ENCODE measurements around the gene USP11. TPM values are rescaled to one million over a fixed set of nuclear protein-coding genes. Genes with fewer than 3 reads are reported as not detected.

USP11 gene
- total and polyA plus RNA-seq, 2 of the 8 experiments (the other 6 are each of a cell fraction or from before 2014, with no cell fraction given): 40.9 to 84.0 TPM

DNA sequence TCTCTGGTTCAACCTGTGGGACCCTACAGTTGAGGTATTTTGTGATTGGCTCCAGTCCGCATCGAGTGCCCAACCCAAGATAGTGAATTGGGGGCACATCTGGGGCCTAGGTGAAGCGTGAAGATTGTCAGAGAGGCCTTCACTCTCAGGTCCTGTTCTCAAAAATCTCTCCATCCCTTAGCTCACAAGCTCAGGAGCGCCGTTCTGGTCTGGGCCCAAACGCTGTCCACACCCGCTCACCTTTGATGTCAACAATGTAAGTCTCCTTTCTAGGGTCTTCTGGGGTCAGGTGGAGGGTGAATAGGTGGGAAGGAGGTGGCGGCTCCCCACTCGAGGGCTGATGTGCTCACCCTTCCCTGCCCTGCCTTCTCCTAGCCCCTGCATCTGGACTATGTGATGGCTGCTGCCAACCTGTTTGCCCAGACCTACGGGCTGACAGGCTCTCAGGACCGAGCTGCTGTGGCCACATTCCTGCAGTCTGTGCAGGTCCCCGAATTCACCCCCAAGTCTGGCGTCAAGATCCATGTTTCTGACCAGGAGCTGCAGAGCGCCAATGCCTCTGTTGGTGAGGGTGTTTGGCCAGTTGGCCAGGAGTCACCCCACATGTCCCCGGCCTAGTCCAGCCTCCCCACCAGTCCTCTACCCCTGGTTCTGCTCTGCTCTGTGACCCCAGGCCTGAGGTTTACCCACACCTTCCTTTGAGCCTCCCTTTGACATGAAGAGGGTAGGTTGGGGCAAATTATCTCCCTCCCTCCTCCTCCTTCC lies 22.0 kb upstream of the USP11 start:
- no peak for FAIRE-seq
- Histone ChIP-seq H2AK5ac (ENCODE audit: low read depth, low read length) (no peak overlapping the region), H3K9me3 (ENCODE audit: insufficient read depth in 2 of 2, low read depth in 1 of 2, low read length in 1 of 2) (no peaks in the 10 kb centered on the region), H2BK12ac (ENCODE audit: low read depth, low read length) (no peak overlapping the region), H4K20me1 (replicated peaks in 1 of 2; ENCODE audit: control insufficient read depth in 1 of 2, insufficient read depth in 2 of 2, low read length in 2 of 2) (peaks cover 0 to 17% of the 10 kb centered on the region in 2 experiments), H3K79me2 (ENCODE audit: control insufficient read depth in 1 of 2, insufficient read depth in 2 of 2, low read length in 2 of 2) (no peaks in the 10 kb centered on the region), H3K9ac (replicated peaks in 1 of 4; ENCODE audit: extremely low read depth in 1 of 4, low read depth in 3 of 4, low read length in 3 of 4) (no peak overlapping the region), H2BK20ac (ENCODE audit: low read length) (no peak overlapping the region), H2BK120ac (replicated peaks; ENCODE audit: low read depth, low read length) (no peak overlapping the region), H2BK15ac (ENCODE audit: low read length) (no peak overlapping the region), H3K4ac (replicated peaks; ENCODE audit: insufficient read length, low read depth, low read length) (no peak overlapping the region), H3K4me1 (replicated peaks in 1 of 4; ENCODE audit: control insufficient read depth in 3 of 4, insufficient read depth in 4 of 4, low read length in 3 of 4) (no peaks in the 10 kb centered on the region), H4K5ac (ENCODE audit: insufficient read length, low read depth, low read length) (no peak overlapping the region), H2AFZ (ENCODE audit: low read length) (no peak overlapping the region), H4K8ac (ENCODE audit: extremely low read depth, insufficient read depth, low read length) (no peak overlapping the region), H3K23ac (ENCODE audit: insufficient read length) (no peak overlapping the region), H3K27ac (ENCODE audit: low read depth, low read length) (no peak overlapping the region), H3K56ac (replicated peaks; ENCODE audit: insufficient read length, low read depth, low read length) (no peak overlapping the region), H3K27me3 (replicated peaks in 1 of 4; ENCODE audit: control insufficient read depth in 3 of 4, extremely low read depth in 1 of 4, insufficient read depth in 3 of 4, low read length in 3 of 4) (no peaks in the 10 kb centered on the region), H3K36me3 (ENCODE audit: control insufficient read depth in 2 of 4, insufficient read depth in 4 of 4, low read length in 3 of 4) (peaks cover 40 to 92% (median 76%) of the 10 kb centered on the region in 4 experiments), H2BK5ac (ENCODE audit: low read depth, low read length) (no peak overlapping the region), H3K4me3 (ENCODE audit: extremely low read depth in 1 of 4, insufficient read depth in 2 of 4, low read depth in 3 of 4, low read length in 4 of 4) (no peak overlapping the region), H3K18ac (ENCODE audit: extremely low read depth, low read length) (no peak overlapping the region), H4K91ac (replicated peaks; ENCODE audit: insufficient read length, low read length) (no peak overlapping the region), H3K23me2 (ENCODE audit: low read depth, low read length) (no peaks in the 10 kb centered on the region), H3K79me1 (ENCODE audit: low read depth, low read length) (no peaks in the 10 kb centered on the region; the same call in 1 of the 2 replicates), H3K4me2 (ENCODE audit: insufficient read depth in 1 of 2, low read depth in 2 of 2, low read length in 2 of 2) (no peak overlapping the region), H3K14ac (ENCODE audit: insufficient read length) (no peak overlapping the region)
- 87% methylated on average over 6 of the region's 15 CpGs; no CpG with 5 or more reads in 1 of the 2 experiments for WGBS, 2 experiments (ENCODE audit: extremely low coverage in 1 of 2, insufficient coverage in 1 of 2, insufficient read length in 1 of 2, insufficient replicate concordance in 2 of 2, low coverage in 1 of 2, low lambda C conversion rate in 2 of 2, missing lambda C conversion rate in 1 of 2)
- POLR2A ChIA-PET (ENCODE audit: partially characterized antibody): interaction anchor here (1.8 to 3.4 kb wide), 3 partner anchors 9 to 17 kb away, joined by 6 to 20 read pairs (median 8); no protein-coding TSS in a partner anchor
- CTCF ChIA-PET (ENCODE audit: partially characterized antibody): interaction anchor here (0.9 kb wide), 1 partner anchor 34 kb away, joined by 3 read pairs; no protein-coding TSS in a partner anchor
- no peak for DNase-seq (ENCODE audit: low read depth in 1 of 2, low spot score in 2 of 2)
- TF ChIP-seq TAF7 (optimal IDR thresholded peaks at IDR 0.05; ENCODE audit: borderline replicate concordance, low read depth, low read length) (no peak), POU5F1 (IDR thresholded peaks at IDR 0.05; ENCODE audit: low read depth, low read length) (no peak), RFX5 (IDR thresholded peaks at IDR 0.05; ENCODE audit: borderline replicate concordance, low read depth, low read length) (no peak), CTCF (IDR thresholded peaks at IDR 0.05; ENCODE audit: control extremely low read depth in 1 of 3, insufficient read depth in 1 of 3, low read depth in 1 of 3, low read length in 3 of 3) (no peak), CBX8 (IDR thresholded peaks at IDR 0.05; ENCODE audit: borderline replicate concordance, low read depth, low read length) (no peak), NRF1 (IDR thresholded peaks at IDR 0.05; ENCODE audit: low read depth, low read length) (no peak), KDM4A (IDR thresholded peaks at IDR 0.05; ENCODE audit: low read depth, low read length, severe bottlenecking) (no peak), BACH1 (IDR thresholded peaks at IDR 0.05; ENCODE audit: low read length) (no peak)
- TF ChIP-seq, protein P1, sequence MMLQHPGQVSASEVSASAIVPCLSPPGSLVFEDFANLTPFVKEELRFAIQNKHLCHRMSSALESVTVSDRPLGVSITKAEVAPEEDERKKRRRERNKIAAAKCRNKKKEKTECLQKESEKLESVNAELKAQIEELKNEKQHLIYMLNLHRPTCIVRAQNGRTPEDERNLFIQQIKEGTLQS (IDR thresholded peaks at IDR 0.05; ENCODE audit: insufficient read depth, low read depth, low read length): no peak

All from H1 (cell line).